ENCODE measurements around the gene PLD3.

Gene PLD3, protein sequence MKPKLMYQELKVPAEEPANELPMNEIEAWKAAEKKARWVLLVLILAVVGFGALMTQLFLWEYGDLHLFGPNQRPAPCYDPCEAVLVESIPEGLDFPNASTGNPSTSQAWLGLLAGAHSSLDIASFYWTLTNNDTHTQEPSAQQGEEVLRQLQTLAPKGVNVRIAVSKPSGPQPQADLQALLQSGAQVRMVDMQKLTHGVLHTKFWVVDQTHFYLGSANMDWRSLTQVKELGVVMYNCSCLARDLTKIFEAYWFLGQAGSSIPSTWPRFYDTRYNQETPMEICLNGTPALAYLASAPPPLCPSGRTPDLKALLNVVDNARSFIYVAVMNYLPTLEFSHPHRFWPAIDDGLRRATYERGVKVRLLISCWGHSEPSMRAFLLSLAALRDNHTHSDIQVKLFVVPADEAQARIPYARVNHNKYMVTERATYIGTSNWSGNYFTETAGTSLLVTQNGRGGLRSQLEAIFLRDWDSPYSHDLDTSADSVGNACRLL

DNA sequence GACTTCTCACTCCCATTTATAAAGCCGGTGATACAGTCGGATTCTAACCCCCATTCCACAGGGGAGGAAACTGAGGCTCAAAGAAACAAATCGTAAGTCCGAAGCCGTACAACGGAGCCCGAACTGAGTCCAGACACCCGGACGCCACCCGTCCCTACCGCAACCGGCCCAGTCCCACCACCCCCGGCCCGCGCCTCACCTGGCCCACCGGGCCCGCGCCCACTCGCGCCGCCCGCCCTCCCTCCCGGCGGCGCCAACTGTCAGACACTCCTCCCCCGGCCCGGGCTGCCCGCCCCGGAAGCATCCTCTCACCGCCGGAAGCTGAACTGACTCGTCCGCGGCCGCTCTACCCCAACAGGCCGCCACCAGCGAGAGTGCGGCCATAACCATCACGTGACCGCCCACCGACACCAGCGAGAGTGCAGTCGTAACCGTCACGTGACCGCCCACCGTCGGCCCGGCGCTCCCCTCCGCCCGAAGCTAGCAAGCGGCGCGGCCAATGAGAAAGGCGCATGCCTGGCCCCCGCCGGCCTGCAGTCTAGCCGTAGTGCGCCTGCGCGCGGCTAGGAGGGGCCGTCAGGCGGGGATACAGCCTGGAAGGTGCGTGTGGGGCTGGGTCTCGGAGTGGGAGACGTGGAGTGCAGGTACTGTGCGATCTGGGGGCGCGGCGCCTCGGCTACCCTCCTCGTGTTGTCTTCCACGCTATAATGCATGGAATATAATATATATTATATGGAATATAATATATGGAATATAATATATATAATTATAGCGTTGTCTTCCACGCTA, at the start of gene PLD3, which contains the start of gene C19orf47:
PLD3 (plus strand) TSS at position 571 of the 789 bp plus-strand sequence. CDS start 17,789 bp downstream, outside the sequence.
C19orf47 (minus strand) TSS at position 273 of the 789 bp plus-strand sequence. CDS start 6,540 bp downstream, outside the sequence.
- TF ChIP-seq GATA2 (IDR thresholded peaks at IDR 0.05; ENCODE audit: low read depth, low read length) (no peak; the same call in 1 of the 2 replicates), GATA3 (IDR thresholded peaks at IDR 0.05; ENCODE audit: low read depth, low read length) (no peak)

DNA sequence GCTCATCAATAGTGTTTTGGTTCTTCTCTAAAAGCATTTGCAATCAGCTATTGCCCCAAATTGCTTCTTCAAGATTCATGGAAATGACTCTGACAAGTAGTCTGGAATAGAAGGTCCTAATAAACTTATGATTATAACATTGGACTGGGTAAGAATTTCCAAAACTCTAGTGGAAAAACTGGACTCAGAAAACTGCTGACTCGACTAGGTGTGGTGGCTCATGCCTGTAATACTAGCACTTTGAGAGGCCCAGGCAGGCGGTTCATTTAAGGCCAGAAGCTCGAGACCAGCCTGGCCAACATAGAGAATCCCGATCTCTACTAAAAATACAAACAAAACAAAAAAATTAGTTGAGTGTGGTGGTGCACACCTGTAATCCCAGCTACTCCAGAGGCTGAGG, 47.8 kb upstream of the PLD3 start:
- no peak for TF ChIP-seq GATA3 (IDR thresholded peaks at IDR 0.05; ENCODE audit: low read depth, low read length)
- TF ChIP-seq GATA2 (IDR thresholded peaks at IDR 0.05; ENCODE audit: low read depth, low read length), result no peak

DNA sequence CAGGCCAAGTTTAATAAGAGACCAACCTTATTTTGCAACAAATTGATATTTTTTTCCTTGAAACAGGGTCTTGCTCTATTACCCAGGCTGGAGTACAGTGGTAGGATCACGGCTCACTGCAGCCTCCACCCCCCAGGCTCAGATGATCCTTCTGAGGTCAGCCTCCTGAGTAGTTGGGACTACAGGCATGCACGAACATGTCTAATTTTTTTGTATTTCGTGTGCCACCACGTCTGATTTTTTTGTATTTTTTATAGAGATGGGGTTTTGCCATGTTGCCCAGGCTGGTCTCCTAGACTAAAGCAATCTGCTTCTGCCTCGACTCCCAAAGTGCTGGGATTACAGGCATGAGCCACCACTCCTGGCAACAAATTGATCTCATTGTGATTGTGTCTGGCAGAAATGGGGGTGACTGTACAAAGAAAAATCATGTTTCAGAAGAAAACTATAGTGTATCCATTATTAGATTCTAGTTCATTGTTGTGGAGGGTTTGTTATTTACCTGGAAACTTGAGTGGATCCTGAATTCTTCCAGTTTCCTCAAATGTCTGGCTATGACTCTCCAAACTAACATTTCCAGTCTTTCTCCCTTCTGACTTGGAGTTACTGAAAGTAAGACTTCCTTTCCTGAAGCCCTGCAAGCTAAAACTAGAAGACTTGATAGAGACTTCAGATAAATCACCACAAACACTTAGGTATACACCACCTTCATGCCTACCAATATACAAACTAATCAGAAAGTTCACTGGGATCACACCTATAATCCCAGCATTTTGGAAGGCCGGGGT, 46.1 kb upstream of the PLD3 start:
- no peak for TF ChIP-seq GATA3 (IDR thresholded peaks at IDR 0.05; ENCODE audit: low read depth, low read length)
- no peak for TF ChIP-seq GATA2 (IDR thresholded peaks at IDR 0.05; ENCODE audit: low read depth, low read length)

DNA sequence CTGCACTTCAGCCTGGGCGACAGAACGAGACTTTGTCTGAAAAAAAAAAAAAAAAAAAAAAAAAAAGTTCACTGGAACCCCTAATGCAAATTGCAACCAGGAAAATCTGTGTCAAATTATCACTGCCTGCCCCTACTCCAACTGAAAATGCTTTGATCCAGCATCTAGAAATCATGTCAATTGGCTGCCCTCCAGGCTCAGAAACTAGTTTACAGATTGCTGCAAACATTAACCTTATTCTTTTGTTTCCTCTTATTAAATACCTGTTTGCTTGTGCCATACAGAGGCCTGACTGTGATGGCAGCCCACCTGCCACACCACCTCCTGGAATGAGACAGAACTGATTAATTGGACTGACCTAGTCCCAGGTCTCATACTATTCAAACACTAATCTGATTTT, 44.7 kb upstream of the PLD3 start:
- TF ChIP-seq GATA3 (IDR thresholded peaks at IDR 0.05; ENCODE audit: low read depth, low read length) (no peak), GATA2 (IDR thresholded peaks at IDR 0.05; ENCODE audit: low read depth, low read length) (no peak)

DNA sequence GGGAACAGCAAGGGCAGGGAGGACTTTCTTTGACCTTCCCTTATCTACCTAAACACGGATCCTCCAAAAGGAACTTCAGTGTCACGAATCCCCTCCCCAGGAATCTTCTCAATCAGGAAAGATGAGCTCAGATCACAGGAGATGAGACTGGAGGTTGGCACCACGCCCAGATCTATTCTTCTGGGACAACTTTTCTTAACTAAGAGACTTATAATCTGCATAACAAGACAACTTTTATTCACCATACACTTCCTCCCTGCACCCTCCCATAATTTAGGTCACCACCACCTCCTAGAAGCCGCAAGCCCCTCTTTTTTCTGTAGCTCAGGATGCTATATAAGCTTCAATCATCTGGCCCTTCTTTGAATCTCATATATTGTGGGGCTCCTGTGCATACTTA, 44.2 kb upstream of the PLD3 start:
- TF ChIP-seq GATA2 (IDR thresholded peaks at IDR 0.05; ENCODE audit: low read depth, low read length), result no peak
- no peak for TF ChIP-seq GATA3 (IDR thresholded peaks at IDR 0.05; ENCODE audit: low read depth, low read length)

DNA sequence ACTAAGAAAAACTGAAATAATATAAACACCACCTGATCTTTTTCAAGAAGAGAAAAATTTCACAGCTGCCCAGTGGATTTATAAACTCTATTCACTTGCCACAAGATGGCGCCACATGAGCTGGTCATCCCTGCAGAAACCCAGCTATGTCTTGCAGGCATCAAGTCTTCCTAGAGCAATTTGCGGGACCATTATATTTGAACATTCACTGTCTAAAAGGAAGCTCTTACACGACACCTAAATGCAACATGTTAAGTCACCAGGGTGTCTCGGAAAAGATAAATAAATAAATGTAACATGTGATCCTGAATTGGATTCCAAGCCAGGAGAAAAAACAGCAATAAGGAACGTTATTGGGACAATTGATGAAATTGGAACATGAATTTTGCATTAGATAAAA, 43.1 kb upstream of the PLD3 start:
- no peak for TF ChIP-seq GATA3 (IDR thresholded peaks at IDR 0.05; ENCODE audit: low read depth, low read length)
- no peak for TF ChIP-seq GATA2 (IDR thresholded peaks at IDR 0.05; ENCODE audit: low read depth, low read length)

DNA sequence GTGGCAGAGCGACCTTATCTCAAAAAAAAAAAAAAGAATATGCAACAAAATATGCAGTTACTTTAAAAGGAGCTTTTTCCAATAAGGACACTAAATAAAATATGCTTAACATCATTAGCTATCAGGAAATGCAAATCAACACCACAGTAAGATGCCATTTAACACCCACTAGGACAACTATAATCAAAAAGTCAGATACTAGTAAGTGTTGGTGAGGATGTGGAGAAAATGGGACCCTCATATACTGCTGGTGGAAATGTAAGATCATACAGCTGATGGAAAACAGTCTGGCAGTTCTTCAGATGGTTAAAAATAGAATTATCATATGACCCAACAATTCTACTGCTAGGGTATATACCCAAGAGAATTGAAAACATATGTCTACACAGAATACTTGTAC, 38.8 kb upstream of the PLD3 start:
- no peak for TF ChIP-seq GATA2 (IDR thresholded peaks at IDR 0.05; ENCODE audit: low read depth, low read length)
- no peak for TF ChIP-seq GATA3 (IDR thresholded peaks at IDR 0.05; ENCODE audit: low read depth, low read length)

DNA sequence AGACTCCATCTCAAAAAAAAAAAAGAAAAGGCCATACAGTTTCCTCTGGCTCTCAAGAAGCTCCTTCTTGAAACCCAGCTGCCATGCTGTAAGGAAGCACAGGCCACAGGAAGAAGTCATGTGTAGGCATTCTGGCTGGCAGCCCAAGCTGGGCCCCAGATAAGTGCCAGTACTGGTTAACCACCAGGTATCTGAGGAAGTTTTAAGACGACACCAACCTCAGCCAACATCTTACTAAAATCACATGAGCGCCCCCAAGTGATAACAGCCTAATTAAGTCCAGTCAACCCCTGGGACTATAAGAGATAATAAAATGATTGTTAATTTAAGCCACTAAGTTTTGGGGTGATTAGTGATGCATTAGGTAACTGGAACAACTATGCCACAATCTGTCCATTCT, 36.0 kb upstream of the PLD3 start:
- TF ChIP-seq GATA3 (IDR thresholded peaks at IDR 0.05; ENCODE audit: low read depth, low read length), result no peak
- TF ChIP-seq GATA2 (IDR thresholded peaks at IDR 0.05; ENCODE audit: low read depth, low read length), result no peak

DNA sequence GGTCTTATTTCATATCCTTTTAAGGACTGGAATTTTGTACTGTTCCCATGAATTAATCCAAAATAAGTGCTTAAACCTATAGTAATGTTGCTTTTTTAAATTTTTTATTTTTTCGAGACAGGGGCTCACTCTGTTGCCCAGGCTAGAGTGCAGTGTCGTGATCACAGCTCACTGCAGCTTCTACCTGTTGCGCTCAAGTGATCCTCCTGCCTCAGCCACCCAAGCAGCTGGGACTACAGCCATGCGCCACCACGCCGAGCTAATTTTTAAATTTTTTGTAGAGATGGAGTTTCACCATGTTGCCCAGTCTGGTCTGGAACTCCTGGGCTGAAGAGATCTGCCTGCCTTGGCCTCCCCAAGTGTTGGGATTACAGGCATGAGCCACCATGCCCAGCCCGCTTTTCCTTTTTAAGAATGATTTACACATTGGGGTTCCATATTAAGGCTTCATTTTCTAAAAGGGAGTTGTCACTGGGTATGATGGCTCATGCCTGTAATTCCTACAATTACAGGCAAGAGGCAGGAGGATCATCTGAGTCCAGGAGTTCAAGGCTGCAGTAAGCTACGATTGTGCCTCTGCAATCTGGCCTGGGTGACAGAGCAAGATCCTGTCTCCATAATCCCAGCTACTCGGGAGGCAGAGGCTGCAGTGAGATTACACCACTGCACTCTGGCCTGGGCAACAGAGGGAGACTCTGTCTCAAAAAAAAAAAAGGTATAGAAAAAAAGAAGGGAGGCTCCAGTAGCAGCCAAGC, 35.1 kb upstream of the PLD3 start:
- TF ChIP-seq GATA3 (IDR thresholded peaks at IDR 0.05; ENCODE audit: low read depth, low read length) (no peak), GATA2 (IDR thresholded peaks at IDR 0.05; ENCODE audit: low read depth, low read length) (no peak)

DNA sequence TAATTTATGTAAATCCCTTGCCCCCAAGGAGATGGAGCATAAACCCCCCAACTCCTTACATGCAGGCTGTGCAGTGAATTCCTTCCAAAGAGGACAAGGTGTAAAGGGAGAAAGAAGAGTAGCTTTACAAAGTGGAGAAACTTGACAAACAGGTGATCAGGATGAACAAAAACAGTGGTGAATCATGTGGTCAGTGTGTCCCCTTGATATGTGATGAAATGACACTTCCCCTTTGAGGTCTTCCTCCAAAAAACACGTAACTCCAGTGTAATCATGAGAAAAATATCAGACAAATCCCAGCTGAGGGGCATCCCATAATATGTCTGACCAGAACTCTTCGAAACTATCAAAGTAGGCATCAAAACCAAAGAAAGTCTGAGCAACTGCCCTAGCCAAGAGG, 33.8 kb upstream of the PLD3 start:
- TF ChIP-seq GATA3 (IDR thresholded peaks at IDR 0.05; ENCODE audit: low read depth, low read length) (no peak), GATA2 (IDR thresholded peaks at IDR 0.05; ENCODE audit: low read depth, low read length) (no peak)

DNA sequence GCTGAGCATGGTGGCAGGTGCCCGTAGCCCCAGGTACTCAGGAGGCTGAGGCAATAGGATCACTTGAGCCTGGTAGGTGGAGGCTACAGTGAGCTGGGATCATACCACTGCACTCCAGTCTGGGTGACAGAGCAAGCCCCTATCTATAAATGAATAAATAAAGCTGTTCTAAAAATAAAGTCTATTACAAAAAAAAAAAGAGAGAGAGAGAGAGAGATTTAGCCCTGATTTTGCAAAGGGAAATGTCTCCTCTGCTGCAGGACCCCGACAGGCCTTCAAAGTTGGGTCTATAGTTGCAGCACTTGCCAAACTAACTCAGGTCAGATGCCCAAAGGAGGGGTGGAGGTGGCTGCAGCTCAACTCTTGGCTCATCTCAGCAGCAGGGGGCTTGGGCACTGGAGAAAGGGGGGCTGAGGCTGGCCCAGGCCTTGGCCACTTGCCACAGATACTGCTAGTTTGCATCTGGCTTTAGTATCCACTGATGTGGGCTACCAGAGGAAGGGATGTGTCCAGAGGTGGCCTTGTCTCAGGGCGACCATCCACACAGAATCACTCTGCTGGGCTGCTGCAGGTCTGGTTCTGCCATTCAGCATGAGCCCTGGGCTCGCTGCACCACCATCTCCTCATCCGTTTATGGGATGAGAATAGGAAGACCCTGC, 32.6 kb upstream of the PLD3 start:
- TF ChIP-seq GATA2 (IDR thresholded peaks at IDR 0.05; ENCODE audit: low read depth, low read length), result no peak
- no peak for TF ChIP-seq GATA3 (IDR thresholded peaks at IDR 0.05; ENCODE audit: low read depth, low read length)

DNA sequence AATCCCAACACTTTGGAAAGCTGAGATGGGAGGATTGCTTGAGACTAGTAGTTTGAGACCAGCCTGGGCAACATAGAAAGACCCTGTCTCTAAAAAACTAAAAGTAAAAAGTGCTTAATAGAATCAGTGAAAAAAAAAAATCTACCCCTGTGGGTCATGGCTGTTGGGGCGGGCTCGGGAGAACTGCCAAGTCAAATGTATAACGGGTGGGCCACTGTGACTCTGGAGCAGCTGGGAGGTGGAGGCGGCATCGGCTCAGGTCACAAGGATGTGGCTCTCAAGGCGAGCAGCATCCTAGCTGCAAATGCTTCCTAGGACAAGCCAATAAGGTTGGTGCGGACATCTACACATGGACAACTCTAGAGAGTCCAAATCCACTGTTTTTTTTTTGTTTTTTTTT, 31.2 kb upstream of the PLD3 start:
- no peak for TF ChIP-seq GATA2 (IDR thresholded peaks at IDR 0.05; ENCODE audit: low read depth, low read length)
- TF ChIP-seq GATA3 (IDR thresholded peaks at IDR 0.05; ENCODE audit: low read depth, low read length), result no peak

DNA sequence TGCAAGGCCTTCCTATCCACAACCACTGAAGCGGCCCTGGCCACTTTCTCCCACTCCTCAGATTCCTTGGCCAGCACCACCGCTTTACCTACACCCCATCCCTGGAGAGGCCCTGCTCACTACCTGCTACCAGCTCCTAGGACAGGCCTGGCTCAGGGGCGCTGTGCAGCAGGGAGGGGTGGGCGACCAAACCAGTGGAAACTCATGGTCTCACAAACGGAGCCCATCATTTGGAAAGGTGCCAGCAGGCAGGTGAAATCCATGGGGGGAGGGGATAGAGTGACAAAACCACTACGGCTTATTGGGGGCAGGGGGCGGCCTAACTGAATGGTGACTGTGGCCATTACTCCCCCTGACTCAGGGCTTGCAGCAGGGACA, 27.9 kb upstream of the PLD3 start:
- TF ChIP-seq GATA3 (IDR thresholded peaks at IDR 0.05; ENCODE audit: low read depth, low read length), result no peak
- no peak for TF ChIP-seq GATA2 (IDR thresholded peaks at IDR 0.05; ENCODE audit: low read depth, low read length)
